OCI-LY1 (cell line): Measurements from ENCODE around the gene PTS.

Experiments used
- H2AFZ ChIP-seq: fragments of 200-600 bp; sonication (generic), shearing (Covaris generic); 2 replicates; pipeline ENCODE4 v1.6.0; 2014; ENCODE audit warnings: antibody characterized with exemption, mild to moderate bottlenecking, low read length
- H3F3A ChIP-seq: fragments of 200-600 bp; sonication (generic), shearing (Covaris generic); 2 replicates; pipeline ENCODE4 v1.6.0; 2014; ENCODE audit warnings: mild to moderate bottlenecking, antibody characterized with exemption, low read length, moderate library complexity; ENCODE audit not compliant: insufficient read depth
- H3K27ac ChIP-seq: fragments of 200-600 bp; sonication (generic); 2 replicates; pipeline ENCODE4 v1.5.1; 2014; ENCODE audit warnings: low read length, mixed run types, mild to moderate bottlenecking, low read depth; ENCODE audit not compliant: poor library complexity, severe bottlenecking
- H3K27me3 ChIP-seq: fragments of 200-600 bp; sonication (generic); 2 replicates; pipeline ENCODE4 v1.6.0; 2014; ENCODE audit warnings: antibody characterized with exemption, mild to moderate bottlenecking, low read length, moderate library complexity; ENCODE audit not compliant: insufficient read depth
- H3K36me3 ChIP-seq: fragments of 200-600 bp; sonication (generic); 2 replicates; pipeline ENCODE4 v1.6.1; 2014; ENCODE audit warnings: mild to moderate bottlenecking, antibody characterized with exemption, low read length, moderate library complexity, mixed read lengths; ENCODE audit not compliant: insufficient read depth
- H3K4me1 ChIP-seq: fragments of 200-600 bp; sonication (generic); 2 replicates; pipeline ENCODE4 v1.5.1; 2014; ENCODE audit warnings: mild to moderate bottlenecking, low read length, moderate library complexity; ENCODE audit not compliant: insufficient read depth, severe bottlenecking
- H3K4me2 ChIP-seq: fragments of 200-600 bp; sonication (generic), shearing (Covaris generic); 2 replicates; pipeline ENCODE4 v1.6.1; 2014; ENCODE audit warnings: low read length
- H3K4me3 ChIP-seq: fragments of 200-600 bp; sonication (generic); 2 replicates; pipeline ENCODE4 v1.5.1; 2014; ENCODE audit warnings: low read length, low read depth, mild to moderate bottlenecking, mixed read lengths; ENCODE audit not compliant: poor library complexity, severe bottlenecking
- H3K79me2 ChIP-seq: fragments of 200-600 bp; shearing (Covaris generic); 2 replicates; pipeline ENCODE4 v1.6.1; 2016; ENCODE audit warnings: mixed run types, low read length, mixed read lengths; ENCODE audit not compliant: insufficient read depth
- H3K9ac ChIP-seq: fragments of 200-600 bp; sonication (generic), shearing (Covaris generic); 2 replicates; pipeline ENCODE4 v1.6.1; 2014; ENCODE audit warnings: mild to moderate bottlenecking, low read length, mixed read lengths
- H3K9me2 ChIP-seq: fragments of 200-600 bp; sonication (generic), shearing (Covaris generic); 2 replicates; pipeline ENCODE4 v1.6.1; 2014; ENCODE audit warnings: low read depth, mild to moderate bottlenecking, low read length, mixed read lengths
- H3K9me3 ChIP-seq: fragments of 200-600 bp; shearing (Covaris generic); 2 replicates; pipeline ENCODE4 v1.6.1; 2014; ENCODE audit warnings: low read length, mixed read lengths
- H4K20me1 ChIP-seq: fragments of 200-600 bp; sonication (generic), shearing (Covaris generic); 2 replicates; pipeline ENCODE4 v1.6.0; 2016; ENCODE audit warnings: mild to moderate bottlenecking, low read length; ENCODE audit not compliant: insufficient read depth
- EZH2 ChIP-seq: fragments of 200-600 bp; sonication (generic), shearing (Covaris generic); IDR thresholded peaks from 2 replicates; pipeline ENCODE4 v1.8.0; 2017; ENCODE audit warnings: borderline replicate concordance, mixed run types, mild to moderate bottlenecking, antibody characterized with exemption, low read length, moderate library complexity, mixed read lengths
- TF ChIP-seq, protein P1 (sequence below): fragments of 200-600 bp; sonication (generic), shearing (Covaris generic); IDR thresholded peaks from 2 replicates; pipeline ENCODE4 v1.5.1; 2017; ENCODE audit warnings: mild to moderate bottlenecking, antibody characterized with exemption, low read length, moderate library complexity, mixed read lengths

The PTS gene

DNA sequence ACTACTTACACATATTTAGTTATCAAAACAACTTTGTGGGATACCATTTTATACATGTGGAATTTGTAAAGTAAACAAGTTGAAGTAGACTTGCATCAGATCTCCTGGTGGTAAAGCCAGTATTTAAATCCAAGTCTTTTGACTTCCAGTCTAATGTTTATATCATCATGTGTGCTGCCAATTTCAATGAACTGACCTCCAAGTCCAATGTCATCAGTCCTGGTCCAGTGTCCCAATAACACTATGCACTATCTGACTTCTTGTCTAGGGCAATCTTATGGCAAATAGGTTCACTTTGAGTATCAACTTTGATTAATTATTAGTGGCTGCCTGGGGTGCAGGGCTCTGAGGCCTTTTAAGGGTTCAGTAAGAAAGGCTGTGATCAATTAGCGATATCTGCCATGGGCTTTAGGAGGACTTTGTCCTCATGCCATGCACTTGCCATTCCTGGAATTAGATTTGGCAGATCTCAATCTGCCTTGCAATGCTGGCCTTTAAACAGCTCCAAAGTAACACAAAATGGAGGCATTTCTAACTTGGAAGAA is 9.6 kb upstream of the PTS start:
- Histone ChIP-seq H3K27me3 (0 out of 2 replicates have a peak, but pooled peaks cover 5% of the 10 kb centered on the region), H3K4me3 (no peak overlapping the region), H3K9me3 (no peaks in the 10 kb centered on the region), H4K20me1 (no peaks in the 10 kb centered on the region), H3K4me2 (no peak overlapping the region), H2AFZ (no peak overlapping the region), H3F3A (no peaks in the 10 kb centered on the region), H3K9me2 (no peaks in the 10 kb centered on the region), H3K27ac (no peak overlapping the region), H3K9ac (no peak overlapping the region), H3K36me3 (no peaks in the 10 kb centered on the region), H3K79me2 (no peaks in the 10 kb centered on the region), H3K4me1 (no peaks in the 10 kb centered on the region)
- TF ChIP-seq, protein P1, sequence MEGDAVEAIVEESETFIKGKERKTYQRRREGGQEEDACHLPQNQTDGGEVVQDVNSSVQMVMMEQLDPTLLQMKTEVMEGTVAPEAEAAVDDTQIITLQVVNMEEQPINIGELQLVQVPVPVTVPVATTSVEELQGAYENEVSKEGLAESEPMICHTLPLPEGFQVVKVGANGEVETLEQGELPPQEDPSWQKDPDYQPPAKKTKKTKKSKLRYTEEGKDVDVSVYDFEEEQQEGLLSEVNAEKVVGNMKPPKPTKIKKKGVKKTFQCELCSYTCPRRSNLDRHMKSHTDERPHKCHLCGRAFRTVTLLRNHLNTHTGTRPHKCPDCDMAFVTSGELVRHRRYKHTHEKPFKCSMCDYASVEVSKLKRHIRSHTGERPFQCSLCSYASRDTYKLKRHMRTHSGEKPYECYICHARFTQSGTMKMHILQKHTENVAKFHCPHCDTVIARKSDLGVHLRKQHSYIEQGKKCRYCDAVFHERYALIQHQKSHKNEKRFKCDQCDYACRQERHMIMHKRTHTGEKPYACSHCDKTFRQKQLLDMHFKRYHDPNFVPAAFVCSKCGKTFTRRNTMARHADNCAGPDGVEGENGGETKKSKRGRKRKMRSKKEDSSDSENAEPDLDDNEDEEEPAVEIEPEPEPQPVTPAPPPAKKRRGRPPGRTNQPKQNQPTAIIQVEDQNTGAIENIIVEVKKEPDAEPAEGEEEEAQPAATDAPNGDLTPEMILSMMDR, result no peak
- no peak for TF ChIP-seq EZH2

DNA sequence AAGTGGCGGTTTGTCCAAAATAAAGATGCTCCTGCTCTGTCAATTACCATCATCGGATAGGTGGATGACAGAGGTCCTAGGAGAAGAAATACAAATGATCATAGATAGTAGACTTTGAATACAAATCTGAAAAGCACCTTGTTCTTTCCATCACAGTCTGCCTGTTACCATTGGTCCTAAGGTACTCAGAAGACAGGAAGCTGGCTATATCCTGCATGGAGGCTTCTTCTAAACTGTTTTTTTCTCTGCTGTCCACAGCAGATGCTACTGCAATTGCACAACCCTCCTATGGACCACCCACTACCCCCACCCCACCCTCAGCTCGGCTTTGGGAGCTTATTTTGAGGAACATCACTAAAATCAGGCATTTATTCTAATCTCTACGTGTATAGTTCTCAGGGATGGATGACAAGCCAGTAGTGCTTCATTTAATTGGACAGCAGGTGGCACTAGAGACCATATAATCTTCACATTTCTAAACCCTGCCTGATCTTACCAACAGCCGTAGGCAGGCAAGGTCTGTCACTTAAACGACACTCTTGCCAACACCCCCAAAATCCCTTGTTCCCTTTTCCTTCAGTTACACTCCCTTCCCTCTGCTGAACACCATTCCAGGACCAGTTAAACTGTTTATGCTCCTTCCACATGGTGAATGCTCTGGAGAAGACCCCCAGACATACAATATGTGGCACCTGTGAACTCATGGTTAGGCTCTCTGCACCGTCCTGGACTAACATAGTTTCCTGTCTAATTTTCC is 6.6 kb upstream of the PTS start:
- TF ChIP-seq, protein P1, result peak; percentile 94
- no peak for TF ChIP-seq EZH2
- Histone ChIP-seq H3K4me1 (no peaks in the 10 kb centered on the region), H2AFZ (no peak overlapping the region), H4K20me1 (no peaks in the 10 kb centered on the region), H3K27me3 (no peaks in the 10 kb centered on the region), H3F3A (no peaks in the 10 kb centered on the region), H3K9me2 (no peaks in the 10 kb centered on the region), H3K27ac (no peak overlapping the region), H3K9ac (no peak overlapping the region), H3K4me3 (no peak overlapping the region), H3K79me2 (no peaks in the 10 kb centered on the region), H3K9me3 (no peaks in the 10 kb centered on the region), H3K36me3 (no peaks in the 10 kb centered on the region), H3K4me2 (no peak overlapping the region)

DNA sequence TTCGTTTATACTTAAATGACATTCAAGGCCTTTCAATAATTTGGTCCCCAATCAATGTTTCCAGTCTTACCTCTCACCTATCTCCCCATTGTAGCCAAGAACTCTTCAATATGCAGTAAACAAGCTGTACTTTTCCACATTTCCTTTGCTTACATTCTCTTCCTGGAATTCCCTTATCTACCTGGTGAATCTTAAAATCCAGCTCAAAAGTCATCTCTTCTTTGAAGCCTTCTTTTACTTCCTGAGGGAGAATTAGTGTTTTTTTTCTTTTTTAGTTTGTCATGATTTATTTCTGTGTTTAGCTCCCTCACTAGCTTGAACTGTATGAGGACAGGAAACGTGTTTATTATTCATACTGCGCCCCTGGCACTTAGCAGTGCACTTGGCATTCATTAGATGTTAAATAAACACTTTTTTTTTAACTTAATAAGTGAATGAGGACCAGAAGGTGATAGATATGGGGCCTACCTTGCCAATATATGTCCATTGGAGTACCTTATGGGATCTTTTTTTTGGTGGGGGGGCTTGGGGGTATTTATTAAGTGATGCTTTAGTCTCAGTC is 4.9 kb upstream of the PTS start:
- Histone ChIP-seq H3K4me2 (no peak overlapping the region), H3K79me2 (no peaks in the 10 kb centered on the region), H3K27me3 (no peaks in the 10 kb centered on the region), H3K9me2 (no peaks in the 10 kb centered on the region), H3F3A (no peaks in the 10 kb centered on the region), H3K4me1 (no peaks in the 10 kb centered on the region), H3K9me3 (no peaks in the 10 kb centered on the region), H4K20me1 (no peaks in the 10 kb centered on the region), H2AFZ (no peak overlapping the region), H3K36me3 (no peaks in the 10 kb centered on the region), H3K27ac (no peak overlapping the region), H3K4me3 (no peak overlapping the region), H3K9ac (no peak overlapping the region)
- TF ChIP-seq EZH2, result no peak
- TF ChIP-seq, protein P1, result no peak
